ENCODE data around the gene USH1G.
"Not testable (repeated sequence)": the region's sequence is repeated elsewhere in the genome, so short reads cannot be mapped to it uniquely, and the experiment has no call there.

Gene USH1G

DNA sequence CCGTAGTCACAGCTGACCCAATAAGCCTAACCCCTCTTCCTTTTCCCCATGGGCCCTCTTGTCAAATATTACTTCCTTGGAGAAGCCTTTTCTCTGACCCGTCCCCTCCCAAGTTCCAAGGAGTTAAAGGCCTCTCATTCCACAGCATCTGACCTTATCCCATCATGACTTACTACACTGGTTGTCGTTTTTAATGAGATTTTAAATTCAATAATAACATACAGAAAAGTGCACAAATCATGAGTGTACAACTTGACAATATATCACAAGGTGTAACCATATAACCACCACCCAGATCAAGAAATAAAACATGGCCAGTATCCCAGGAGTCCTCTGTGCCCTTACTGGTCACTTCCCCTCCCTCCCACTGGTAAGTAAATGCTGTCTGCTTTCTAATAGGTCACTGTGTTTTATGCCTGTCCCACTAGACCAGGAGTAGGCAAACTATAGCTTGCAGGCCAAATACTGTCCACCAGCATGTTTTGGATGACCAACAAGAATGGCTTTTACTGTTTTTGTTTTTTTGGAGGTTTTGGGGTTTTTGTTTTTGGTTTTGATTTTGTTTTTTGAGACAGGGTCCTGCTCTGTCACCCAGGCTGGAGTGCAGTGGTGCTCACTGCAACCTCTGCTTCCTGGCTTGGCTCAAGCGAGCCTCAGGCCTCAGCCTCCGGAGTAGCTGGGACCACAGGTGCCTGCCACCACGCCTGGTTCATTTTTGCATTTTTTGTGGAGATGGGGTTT lies 49.0 kb downstream of the USH1G start:
- no peak for ATAC-seq

- ATAC-seq, result peak; percentile 97 to 98
These were observed 49.8 kb downstream of the USH1G start for GRCh38 chr17:74873037-74873873.

DNA sequence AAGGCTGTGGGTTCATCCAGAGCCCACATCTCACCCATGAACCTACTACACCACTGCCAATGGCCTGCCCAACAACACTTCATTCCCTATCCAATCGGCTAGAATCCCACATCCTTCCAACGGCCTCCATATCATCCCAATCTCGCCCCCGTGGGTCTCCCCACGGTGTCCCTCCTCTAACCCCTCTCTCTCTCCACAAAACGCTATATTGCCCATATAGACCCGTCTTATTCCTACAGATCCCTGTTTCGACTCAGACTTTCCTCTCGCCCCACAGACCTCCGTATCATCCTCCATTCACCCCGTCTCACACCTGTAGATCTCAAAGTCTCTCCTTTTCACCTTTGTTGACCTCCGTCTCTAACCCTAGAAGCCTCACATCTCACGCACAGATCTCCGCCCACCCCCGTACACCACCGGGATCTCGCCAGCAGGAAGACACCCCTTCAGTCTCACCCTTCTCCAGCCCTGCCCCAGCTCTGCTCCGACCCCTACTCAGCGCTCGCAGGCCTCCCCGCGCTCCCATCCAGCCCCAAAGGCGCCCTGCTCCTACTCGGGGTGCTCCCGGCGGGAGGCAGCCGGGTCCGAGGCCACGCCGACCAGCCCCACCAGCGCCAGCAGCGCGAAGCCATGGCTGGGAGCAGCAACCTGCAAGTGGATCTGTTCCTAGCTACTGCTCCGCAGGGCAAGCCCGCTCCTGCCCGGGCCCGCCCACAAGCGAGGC lies 50.6 kb downstream of the USH1G start, which contains the start of gene FDXR:
Gene FDXR (minus strand): TSS at position 682 of the 724 bp plus-strand sequence. CDS start 50 bp downstream, at position 632.
- peak; percentile 2 to 5 for ATAC-seq

GRCh38 chr17:74871356-74872076 lies 51.5 kb downstream of the USH1G start:
- ATAC-seq, result no peak

GRCh38 chr17:74870512-74870911 lies 52.5 kb downstream of the USH1G start:
- no peak for ATAC-seq

GRCh38 chr17:74870028-74870427 lies 53.0 kb downstream of the USH1G start:
- not testable (repeated sequence) for ATAC-seq

GRCh38 chr17:74868908-74869255 lies 54.2 kb downstream of the USH1G start:
- ATAC-seq, result no peak

DNA sequence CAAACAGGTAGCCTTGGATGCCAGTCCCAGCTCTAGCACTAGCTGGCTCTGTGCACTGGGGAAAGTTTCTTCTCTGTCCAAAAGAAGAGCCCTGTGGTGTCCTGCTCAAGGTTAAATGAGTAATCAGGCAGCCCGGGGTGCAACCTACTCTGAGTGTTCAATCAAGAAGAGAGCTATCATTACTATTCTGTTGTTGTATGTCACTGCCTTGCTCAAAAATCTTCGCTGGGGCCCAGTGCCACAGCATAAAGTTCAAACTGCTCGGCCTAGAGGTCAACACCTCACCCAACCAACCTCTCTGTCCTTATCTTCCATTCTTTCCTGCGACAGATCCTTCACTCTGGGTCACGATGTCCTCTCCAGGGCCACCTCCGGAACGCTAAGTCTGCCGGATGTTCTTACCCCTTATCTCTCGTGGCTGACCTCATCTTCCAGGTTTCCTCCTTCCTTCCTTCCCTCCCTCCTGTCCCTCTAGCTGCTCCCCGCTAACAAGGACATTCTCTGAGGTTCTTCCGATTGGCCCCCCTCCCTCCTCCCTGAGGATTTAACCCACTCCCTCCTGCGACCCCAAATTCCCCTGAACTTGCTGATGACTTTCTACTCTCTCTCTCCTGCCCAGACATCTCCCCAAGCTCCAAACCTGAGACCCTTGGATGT lies 54.7 kb downstream of the USH1G start:
- ATAC-seq, result no peak

DNA sequence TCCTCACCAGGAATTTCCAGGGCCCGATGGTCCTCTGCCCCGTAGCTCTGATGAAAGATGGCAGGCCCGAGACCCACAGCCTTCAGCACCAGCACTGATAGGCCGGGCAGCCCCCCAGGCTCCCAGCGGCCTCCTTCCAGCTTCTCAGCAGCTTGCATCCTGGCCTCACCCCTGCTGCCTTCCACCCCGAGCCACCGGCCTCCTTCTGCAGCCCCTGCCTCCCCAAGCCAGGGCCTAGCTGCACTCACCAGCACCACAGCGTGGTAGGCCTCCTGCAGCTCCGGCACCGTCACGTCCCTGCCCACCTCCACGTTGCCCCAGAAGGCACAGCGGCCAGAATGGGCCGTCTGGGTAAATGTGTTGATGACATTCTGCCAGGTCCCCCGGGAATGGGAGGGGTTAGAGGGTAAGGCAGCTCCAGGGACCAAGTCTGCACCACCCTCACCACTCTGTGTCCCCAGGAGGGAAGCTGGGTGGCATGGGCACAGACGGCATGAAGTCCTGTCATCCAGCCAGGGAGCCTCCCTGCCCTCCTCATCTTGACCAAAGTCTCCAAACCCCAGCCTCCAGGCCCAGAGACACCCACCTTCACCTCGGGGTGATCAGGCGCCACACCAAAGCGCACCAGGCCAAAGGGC lies 56.7 kb downstream of the USH1G start:
- ATAC-seq, result no peak

All from activated CD4-positive, CD25-positive, alpha-beta regulatory T cell treated with anti-CD3 and anti-CD28 coated beads, Interleukin-2, amount 50 U/mL, for 24 hours (primary cell).